ENCODE results near the gene CHRNG.
A peak's percentile ranks its signal among the peaks of the same experiment; 100 is the strongest.

Gene CHRNG

GRCh38 chr2:232513353-232513752 lies 26.1 kb upstream of the CHRNG start:
- Histone ChIP-seq H3K4me1 (ENCODE audit: control insufficient read depth, insufficient read depth, low read length) (no peaks in the 10 kb centered on the region), H3K36me3 (ENCODE audit: control insufficient read depth in 2 of 2, insufficient read depth in 1 of 2, low read length in 2 of 2) (no peaks in the 10 kb centered on the region), H3K9me3 (ENCODE audit: control insufficient read depth, insufficient read depth, low read depth, low read length) (no peaks in the 10 kb centered on the region), H3K27ac (ENCODE audit: extremely low read depth, low read depth, low read length) (no peak overlapping the region), H3K4me3 (ENCODE audit: low read depth, low read length) (no peak overlapping the region)
- TF ChIP-seq SCRT2 (tag by site-specific recombination; IDR thresholded peaks at IDR 0.05) (0 out of 2 replicates have a peak, but pooled peaks have one; percentile 27), ZNF133 (tag by site-specific recombination; IDR thresholded peaks at IDR 0.05) (no peak), KLF8 (tag by site-specific recombination; IDR thresholded peaks at IDR 0.05) (no peak), ZNF433 (tag by site-specific recombination; IDR thresholded peaks at IDR 0.05; ENCODE audit: low read depth) (no peak), ZNF830 (tag by site-specific recombination; IDR thresholded peaks at IDR 0.05; ENCODE audit: low read depth) (no peak), YY1 (tag by site-specific recombination; IDR thresholded peaks at IDR 0.05) (no peak)
- TF ChIP-seq, protein P1, sequence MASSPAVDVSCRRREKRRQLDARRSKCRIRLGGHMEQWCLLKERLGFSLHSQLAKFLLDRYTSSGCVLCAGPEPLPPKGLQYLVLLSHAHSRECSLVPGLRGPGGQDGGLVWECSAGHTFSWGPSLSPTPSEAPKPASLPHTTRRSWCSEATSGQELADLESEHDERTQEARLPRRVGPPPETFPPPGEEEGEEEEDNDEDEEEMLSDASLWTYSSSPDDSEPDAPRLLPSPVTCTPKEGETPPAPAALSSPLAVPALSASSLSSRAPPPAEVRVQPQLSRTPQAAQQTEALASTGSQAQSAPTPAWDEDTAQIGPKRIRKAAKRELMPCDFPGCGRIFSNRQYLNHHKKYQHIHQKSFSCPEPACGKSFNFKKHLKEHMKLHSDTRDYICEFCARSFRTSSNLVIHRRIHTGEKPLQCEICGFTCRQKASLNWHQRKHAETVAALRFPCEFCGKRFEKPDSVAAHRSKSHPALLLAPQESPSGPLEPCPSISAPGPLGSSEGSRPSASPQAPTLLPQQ (tag by site-specific recombination; IDR thresholded peaks at IDR 0.05), result no peak
- TF ChIP-seq, protein P2, sequence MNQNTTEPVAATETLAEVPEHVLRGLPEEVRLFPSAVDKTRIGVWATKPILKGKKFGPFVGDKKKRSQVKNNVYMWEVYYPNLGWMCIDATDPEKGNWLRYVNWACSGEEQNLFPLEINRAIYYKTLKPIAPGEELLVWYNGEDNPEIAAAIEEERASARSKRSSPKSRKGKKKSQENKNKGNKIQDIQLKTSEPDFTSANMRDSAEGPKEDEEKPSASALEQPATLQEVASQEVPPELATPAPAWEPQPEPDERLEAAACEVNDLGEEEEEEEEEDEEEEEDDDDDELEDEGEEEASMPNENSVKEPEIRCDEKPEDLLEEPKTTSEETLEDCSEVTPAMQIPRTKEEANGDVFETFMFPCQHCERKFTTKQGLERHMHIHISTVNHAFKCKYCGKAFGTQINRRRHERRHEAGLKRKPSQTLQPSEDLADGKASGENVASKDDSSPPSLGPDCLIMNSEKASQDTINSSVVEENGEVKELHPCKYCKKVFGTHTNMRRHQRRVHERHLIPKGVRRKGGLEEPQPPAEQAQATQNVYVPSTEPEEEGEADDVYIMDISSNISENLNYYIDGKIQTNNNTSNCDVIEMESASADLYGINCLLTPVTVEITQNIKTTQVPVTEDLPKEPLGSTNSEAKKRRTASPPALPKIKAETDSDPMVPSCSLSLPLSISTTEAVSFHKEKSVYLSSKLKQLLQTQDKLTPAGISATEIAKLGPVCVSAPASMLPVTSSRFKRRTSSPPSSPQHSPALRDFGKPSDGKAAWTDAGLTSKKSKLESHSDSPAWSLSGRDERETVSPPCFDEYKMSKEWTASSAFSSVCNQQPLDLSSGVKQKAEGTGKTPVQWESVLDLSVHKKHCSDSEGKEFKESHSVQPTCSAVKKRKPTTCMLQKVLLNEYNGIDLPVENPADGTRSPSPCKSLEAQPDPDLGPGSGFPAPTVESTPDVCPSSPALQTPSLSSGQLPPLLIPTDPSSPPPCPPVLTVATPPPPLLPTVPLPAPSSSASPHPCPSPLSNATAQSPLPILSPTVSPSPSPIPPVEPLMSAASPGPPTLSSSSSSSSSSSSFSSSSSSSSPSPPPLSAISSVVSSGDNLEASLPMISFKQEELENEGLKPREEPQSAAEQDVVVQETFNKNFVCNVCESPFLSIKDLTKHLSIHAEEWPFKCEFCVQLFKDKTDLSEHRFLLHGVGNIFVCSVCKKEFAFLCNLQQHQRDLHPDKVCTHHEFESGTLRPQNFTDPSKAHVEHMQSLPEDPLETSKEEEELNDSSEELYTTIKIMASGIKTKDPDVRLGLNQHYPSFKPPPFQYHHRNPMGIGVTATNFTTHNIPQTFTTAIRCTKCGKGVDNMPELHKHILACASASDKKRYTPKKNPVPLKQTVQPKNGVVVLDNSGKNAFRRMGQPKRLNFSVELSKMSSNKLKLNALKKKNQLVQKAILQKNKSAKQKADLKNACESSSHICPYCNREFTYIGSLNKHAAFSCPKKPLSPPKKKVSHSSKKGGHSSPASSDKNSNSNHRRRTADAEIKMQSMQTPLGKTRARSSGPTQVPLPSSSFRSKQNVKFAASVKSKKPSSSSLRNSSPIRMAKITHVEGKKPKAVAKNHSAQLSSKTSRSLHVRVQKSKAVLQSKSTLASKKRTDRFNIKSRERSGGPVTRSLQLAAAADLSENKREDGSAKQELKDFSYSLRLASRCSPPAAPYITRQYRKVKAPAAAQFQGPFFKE (tag by site-specific recombination; IDR thresholded peaks at IDR 0.05; ENCODE audit: borderline replicate concordance), result no peak
- CTCF ChIA-PET, result interaction anchor here (1.7 kb wide), 2 partner anchors 9 to 11 kb away, joined by 4 to 5 read pairs; no protein-coding TSS in a partner anchor
- POLR2A ChIA-PET, result no interaction called here

GRCh38 chr2:232515639-232516038 lies 23.9 kb upstream of the CHRNG start:
- H3K9me3 ChIP-seq (ENCODE audit: control insufficient read depth, insufficient read depth, low read depth, low read length), result no peaks in the 10 kb centered on the region
- CTCF ChIA-PET, result interaction anchor here (0.6 to 0.8 kb wide), 3 partner anchors 142 to 285 kb away, joined by 3 read pairs; no protein-coding TSS in a partner anchor
- POLR2A ChIA-PET, result no interaction called here
- TF ChIP-seq ZNF146 (tag by site-specific recombination; IDR thresholded peaks at IDR 0.05), result no peak
- TF ChIP-seq ZNF600 (tag by site-specific recombination; IDR thresholded peaks at IDR 0.05), result no peak
- no peak for TF ChIP-seq ZNF132 (tag by site-specific recombination; IDR thresholded peaks at IDR 0.05; ENCODE audit: borderline replicate concordance)
- no peak for TF ChIP-seq ZNF596 (tag by site-specific recombination; IDR thresholded peaks at IDR 0.05)
- no peak for TF ChIP-seq GLI2 (tag by site-specific recombination; IDR thresholded peaks at IDR 0.05; ENCODE audit: borderline replicate concordance, low read depth)
- TF ChIP-seq, protein P3, sequence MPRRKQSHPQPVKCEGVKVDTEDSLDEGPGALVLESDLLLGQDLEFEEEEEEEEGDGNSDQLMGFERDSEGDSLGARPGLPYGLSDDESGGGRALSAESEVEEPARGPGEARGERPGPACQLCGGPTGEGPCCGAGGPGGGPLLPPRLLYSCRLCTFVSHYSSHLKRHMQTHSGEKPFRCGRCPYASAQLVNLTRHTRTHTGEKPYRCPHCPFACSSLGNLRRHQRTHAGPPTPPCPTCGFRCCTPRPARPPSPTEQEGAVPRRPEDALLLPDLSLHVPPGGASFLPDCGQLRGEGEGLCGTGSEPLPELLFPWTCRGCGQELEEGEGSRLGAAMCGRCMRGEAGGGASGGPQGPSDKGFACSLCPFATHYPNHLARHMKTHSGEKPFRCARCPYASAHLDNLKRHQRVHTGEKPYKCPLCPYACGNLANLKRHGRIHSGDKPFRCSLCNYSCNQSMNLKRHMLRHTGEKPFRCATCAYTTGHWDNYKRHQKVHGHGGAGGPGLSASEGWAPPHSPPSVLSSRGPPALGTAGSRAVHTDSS (tag by site-specific recombination; IDR thresholded peaks at IDR 0.05), result no peak
- TF ChIP-seq, protein P4, sequence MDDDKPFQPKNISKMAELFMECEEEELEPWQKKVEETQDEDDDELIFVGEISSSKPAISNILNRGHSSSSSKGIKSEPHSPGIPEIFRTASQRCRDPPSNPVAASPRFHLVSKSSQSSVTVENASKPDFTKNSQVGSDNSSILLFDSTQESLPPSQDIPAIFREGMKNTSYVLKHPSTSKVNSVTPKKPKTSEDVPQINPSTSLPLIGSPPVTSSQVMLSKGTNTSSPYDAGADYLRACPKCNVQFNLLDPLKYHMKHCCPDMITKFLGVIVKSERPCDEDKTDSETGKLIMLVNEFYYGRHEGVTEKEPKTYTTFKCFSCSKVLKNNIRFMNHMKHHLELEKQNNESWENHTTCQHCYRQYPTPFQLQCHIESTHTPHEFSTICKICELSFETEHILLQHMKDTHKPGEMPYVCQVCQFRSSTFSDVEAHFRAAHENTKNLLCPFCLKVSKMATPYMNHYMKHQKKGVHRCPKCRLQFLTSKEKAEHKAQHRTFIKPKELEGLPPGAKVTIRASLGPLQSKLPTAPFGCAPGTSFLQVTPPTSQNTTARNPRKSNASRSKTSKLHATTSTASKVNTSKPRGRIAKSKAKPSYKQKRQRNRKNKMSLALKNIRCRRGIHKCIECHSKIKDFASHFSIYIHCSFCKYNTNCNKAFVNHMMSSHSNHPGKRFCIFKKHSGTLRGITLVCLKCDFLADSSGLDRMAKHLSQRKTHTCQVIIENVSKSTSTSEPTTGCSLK (tag by site-specific recombination; IDR thresholded peaks at IDR 0.05), result no peak
- no peak for TF ChIP-seq ZNF792 (tag by site-specific recombination; IDR thresholded peaks at IDR 0.05)
- TF ChIP-seq, protein P5, sequence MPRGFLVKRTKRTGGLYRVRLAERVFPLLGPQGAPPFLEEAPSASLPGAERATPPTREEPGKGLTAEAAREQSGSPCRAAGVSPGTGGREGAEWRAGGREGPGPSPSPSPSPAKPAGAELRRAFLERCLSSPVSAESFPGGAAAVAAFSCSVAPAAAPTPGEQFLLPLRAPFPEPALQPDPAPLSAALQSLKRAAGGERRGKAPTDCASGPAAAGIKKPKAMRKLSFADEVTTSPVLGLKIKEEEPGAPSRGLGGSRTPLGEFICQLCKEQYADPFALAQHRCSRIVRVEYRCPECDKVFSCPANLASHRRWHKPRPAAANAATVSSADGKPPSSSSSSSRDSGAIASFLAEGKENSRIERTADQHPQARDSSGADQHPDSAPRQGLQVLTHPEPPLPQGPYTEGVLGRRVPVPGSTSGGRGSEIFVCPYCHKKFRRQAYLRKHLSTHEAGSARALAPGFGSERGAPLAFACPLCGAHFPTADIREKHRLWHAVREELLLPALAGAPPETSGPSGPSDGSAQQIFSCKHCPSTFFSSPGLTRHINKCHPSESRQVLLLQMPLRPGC (tag by site-specific recombination; IDR thresholded peaks at IDR 0.05), result no peak
- no peak for TF ChIP-seq KLF7 (tag by site-specific recombination; IDR thresholded peaks at IDR 0.05; ENCODE audit: borderline replicate concordance)
- TF ChIP-seq, protein P6, sequence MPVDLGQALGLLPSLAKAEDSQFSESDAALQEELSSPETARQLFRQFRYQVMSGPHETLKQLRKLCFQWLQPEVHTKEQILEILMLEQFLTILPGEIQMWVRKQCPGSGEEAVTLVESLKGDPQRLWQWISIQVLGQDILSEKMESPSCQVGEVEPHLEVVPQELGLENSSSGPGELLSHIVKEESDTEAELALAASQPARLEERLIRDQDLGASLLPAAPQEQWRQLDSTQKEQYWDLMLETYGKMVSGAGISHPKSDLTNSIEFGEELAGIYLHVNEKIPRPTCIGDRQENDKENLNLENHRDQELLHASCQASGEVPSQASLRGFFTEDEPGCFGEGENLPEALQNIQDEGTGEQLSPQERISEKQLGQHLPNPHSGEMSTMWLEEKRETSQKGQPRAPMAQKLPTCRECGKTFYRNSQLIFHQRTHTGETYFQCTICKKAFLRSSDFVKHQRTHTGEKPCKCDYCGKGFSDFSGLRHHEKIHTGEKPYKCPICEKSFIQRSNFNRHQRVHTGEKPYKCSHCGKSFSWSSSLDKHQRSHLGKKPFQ (tag by site-specific recombination; IDR thresholded peaks at IDR 0.05), result no peak
- no peak for TF ChIP-seq TCF7L2 (IDR thresholded peaks at IDR 0.05; ENCODE audit: borderline replicate concordance, low read depth, low read length)

More at GRCh38 chr2:232515639-232516038, 23.9 kb upstream of the CHRNG start:
- Histone ChIP-seq H3K4me3 (ENCODE audit: low read depth, low read length) (no peak overlapping the region), H3K4me1 (ENCODE audit: control insufficient read depth, insufficient read depth, low read length) (no peaks in the 10 kb centered on the region), H3K36me3 (ENCODE audit: control insufficient read depth in 2 of 2, insufficient read depth in 1 of 2, low read length in 2 of 2) (no peaks in the 10 kb centered on the region), H3K27ac (ENCODE audit: extremely low read depth, low read depth, low read length) (no peak overlapping the region)
